GM12878 (cell line): Measurements from ENCODE around the gene ANK3. TPM values are rescaled to one million over a fixed set of nuclear protein-coding genes. Genes with fewer than 3 reads are reported as not detected.

Experiments
- ATAC-seq: fragments of 200-7000 bp; cut with Tn5 transposase; 3 replicates; pipeline ENCODE4 v1.9.1; 2020; ENCODE audit warnings: mild to moderate bottlenecking, moderate library complexity
- BruUV-seq: library from RNA; stranded (reverse); fragments of 400-500 nt; replicated peaks from 2 replicates; lab custom pipeline; 2021; lab: Mats Ljungman, UMichigan
- CTCF ChIA-PET: fragments of 300-600 bp; sonication (Branson Sonifier 250); formaldehyde crosslinking; extraction: SDS; loops from one replicate; lab custom pipeline; 2021; ENCODE audit warnings: inconsistent platforms; lab: Yijun Ruan, JAX
- POLR2A ChIA-PET: fragments of 350-600 bp; formaldehyde crosslinking; extraction: SDS; loops from one replicate; lab custom pipeline; 2021; ENCODE audit warnings: inconsistent platforms; lab: Charles Lee
- RAD21 ChIA-PET: fragments of 300-600 bp; sonication (Branson Sonifier 250); formaldehyde crosslinking; loops from one replicate; lab custom pipeline; 2023; ENCODE audit warnings: antibody characterized with exemption; ENCODE audit not compliant: unreplicated experiment; lab: Charles Lee
- SMC1A ChIA-PET: fragments of 300-600 bp; sonication (Branson Sonifier 250); formaldehyde crosslinking; loops from one replicate; lab custom pipeline; 2023; ENCODE audit not compliant: unreplicated experiment, uncharacterized antibody; lab: Charles Lee
- DNase-seq: peaks from one replicate; pipeline ENCODE4 v3.0.0-alpha.2; 2011; ENCODE audit warnings: low read depth, low spot score
- FAIRE-seq: peaks from 3 replicates; lab custom pipeline; 2011; peaks lifted over from hg19 to GRCh38; lab: Jason Lieb, UNC
- H2AFZ ChIP-seq: 2 replicates; pipeline ENCODE4 v1.6.0; 2011; ENCODE audit warnings: low read depth, low read length, control low read depth; ENCODE audit not compliant: control insufficient read depth
- H3K27ac ChIP-seq: 2 replicates; pipeline ENCODE4 v1.5.1; 2011; ENCODE audit warnings: control low read depth; ENCODE audit not compliant: control insufficient read depth, insufficient read depth
- H3K27me3 ChIP-seq, 2 experiments: replicated peaks in 1 of 2; 2 replicates each; pipeline versions ENCODE4 v1.6.0 to v1.6.1; 2011; ENCODE audit warnings: low read length in 1 of 2; ENCODE audit not compliant: control insufficient read depth in 2 of 2, insufficient read depth in 2 of 2
- H3K36me3 ChIP-seq, 2 experiments: 2 replicates each; pipeline ENCODE4 v1.5.1; 2011; ENCODE audit warnings: low read length in 1 of 2; ENCODE audit not compliant: control insufficient read depth in 2 of 2, insufficient read depth in 2 of 2
- H3K4me1 ChIP-seq: 2 replicates; pipeline ENCODE4 v1.6.1; 2011; ENCODE audit warnings: mild to moderate bottlenecking, low read length, moderate library complexity, mixed read lengths; ENCODE audit not compliant: control insufficient read depth, insufficient read depth
- H3K4me2 ChIP-seq: 2 replicates; pipeline ENCODE4 v1.6.0; 2011; ENCODE audit warnings: control low read depth; ENCODE audit not compliant: control insufficient read depth, insufficient read depth
- H3K4me3 ChIP-seq: fragments of 200-600 bp; sonication (generic); 2 replicates; pipeline ENCODE4 v1.5.1; 2016
- H3K79me2 ChIP-seq: 2 replicates; pipeline ENCODE4 v1.6.0; 2011; ENCODE audit warnings: low read length; ENCODE audit not compliant: control insufficient read depth, insufficient read depth
- H3K9ac ChIP-seq: 2 replicates; pipeline ENCODE4 v1.8.0; 2011; ENCODE audit warnings: low read length, control low read depth, mixed read lengths; ENCODE audit not compliant: control insufficient read depth, insufficient read depth
- H3K9me3 ChIP-seq: replicated peaks from 3 replicates; pipeline ENCODE4 v1.5.1; 2011; ENCODE audit warnings: mild to moderate bottlenecking, low read length; ENCODE audit not compliant: control insufficient read depth, insufficient read depth
- H4K20me1 ChIP-seq: 2 replicates; pipeline ENCODE4 v1.6.0; 2011; ENCODE audit not compliant: control insufficient read depth, insufficient read depth
- CREM ChIP-seq: IDR thresholded peaks from 2 replicates; pipeline ENCODE4 v1.6.1; 2014; ENCODE audit warnings: antibody characterized with exemption, low read depth
- ETV6 ChIP-seq, 2 experiments: fragments of 450-650 bp in 1 of 2; IDR thresholded peaks in 1 of 2; conservative IDR thresholded peaks in 1 of 2; 2 replicates each; pipeline ENCODE4 v1.6.1; 2014; ENCODE audit warnings: antibody characterized with exemption in 1 of 2, borderline replicate concordance in 1 of 2, low read depth in 1 of 2, mild to moderate bottlenecking in 1 of 2, moderate library complexity in 1 of 2
- MYC ChIP-seq: IDR thresholded peaks from 2 replicates; pipeline ENCODE4 v1.6.1; 2011; ENCODE audit warnings: mild to moderate bottlenecking, low read length, moderate library complexity, inconsistent platforms; ENCODE audit not compliant: insufficient read depth, insufficient replicate concordance, insufficient read length, severe bottlenecking
- RAD51 ChIP-seq: fragments of 450-650 bp; IDR thresholded peaks from 2 replicates; pipeline ENCODE4 v1.6.1; 2016; ENCODE audit warnings: moderate library complexity, mild to moderate bottlenecking, inconsistent platforms
- TCF7 ChIP-seq: IDR thresholded peaks from 2 replicates; pipeline ENCODE4 v1.6.1; 2014; ENCODE audit warnings: antibody characterized with exemption, borderline replicate concordance
- YY1 ChIP-seq: IDR thresholded peaks from 2 replicates; pipeline ENCODE4 v1.6.1; 2011; ENCODE audit warnings: low read depth, mild to moderate bottlenecking, low read length
- ZSCAN29 ChIP-seq: fragments of 450-650 bp; IDR thresholded peaks from 2 replicates; pipeline ENCODE4 v1.6.1; 2017; ENCODE audit warnings: mild to moderate bottlenecking, moderate library complexity
- WGBS: methylation state at CpG from one replicate; pipeline ENCODE4 v1.1.6; 2016; ENCODE audit warnings: low lambda C conversion rate; ENCODE audit not compliant: insufficient replicate concordance, insufficient coverage; ENCODE audit errors: missing lambda C conversion rate; 5-methylcytosine and 5-hydroxymethylcytosine counted together
- in situ Hi-C: fragments of 300-500 bp; cut with MboI; formaldehyde crosslinking; loops from 9 replicates; pipeline ENCODE4 v1.14.3; 2018; ENCODE audit warnings: mixed read lengths
- intact Hi-C: fragments of 100-400 bp; cut with micrococcal nuclease; formaldehyde crosslinking; loops from one replicate; pipeline ENCODE4 v1.14.2; 2022; ENCODE audit not compliant: unreplicated experiment
- polyA plus RNA-seq, 11 experiments: library from polyadenylated mRNA; depleted of rRNA in 4 of 11; unstranded in 6 of 11; stranded (reverse) in 5 of 11; fragments of >200 nt; fragmentation: Nextera tagmentation in 4 of 11; fragmentation: Illumina TruSeq in 1 of 11; extraction: Ambion mirVana in 4 of 11; extraction: Trizol in 1 of 11; gene quantifications; 1 replicate in 1 of 11; 2 replicates in 10 of 11; pipeline versions ENCODE4 v1.2.1 to v1.2.3, GENCODE V29; 2011 to 2016; ENCODE audit warnings: inconsistent platforms in 2 of 11, missing spikeins in 2 of 11, low read depth in 1 of 11
- total RNA-seq, 4 experiments: library from RNA; depleted of rRNA in 3 of 4; stranded (reverse); fragments of >200 nt in 3 of 4; fragmentation: Illumina TruSeq in 1 of 4; extraction: Trizol in 1 of 4; gene quantifications; 2 replicates each; pipeline versions ENCODE4 v1.2.1 to v1.2.3, GENCODE V29; 2013 to 2021
- TF ChIP-seq, protein P1 (sequence below): IDR thresholded peaks from 2 replicates; pipeline ENCODE4 v1.6.1; 2012; ENCODE audit warnings: improper control_type of control experiment, low read depth, low read length; ENCODE audit not compliant: insufficient replicate concordance
- TF ChIP-seq, protein P2 (sequence below): IDR thresholded peaks from 2 replicates; pipeline ENCODE4 v1.6.1; 2012; ENCODE audit warnings: mild to moderate bottlenecking, low read depth, low read length

The ANK3 gene
- total and polyA plus RNA-seq, 10 of the 15 experiments (the other 5 are each of a cell fraction or from before 2014, with no cell fraction given), result 0.06 to 0.82 (median 0.20) TPM; not detected in 2

DNA sequence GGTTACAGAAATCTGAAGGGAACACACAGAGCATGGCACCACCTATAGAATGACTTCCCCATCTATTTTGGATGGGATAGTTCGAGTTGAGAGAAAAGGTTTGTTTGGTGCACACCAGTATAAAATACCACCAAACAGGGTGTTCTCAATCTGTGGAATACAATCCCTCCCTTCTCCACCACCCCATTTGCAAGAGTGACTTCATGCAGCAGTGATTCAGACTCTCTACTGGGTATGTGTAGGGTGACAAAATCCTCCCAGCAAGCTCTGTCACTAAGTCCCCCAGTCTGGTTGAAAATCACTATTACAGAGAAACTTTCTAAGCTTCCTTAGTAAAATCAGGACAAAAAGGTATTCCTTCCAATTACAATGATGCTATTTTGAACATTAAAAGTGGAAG is 69.0 kb downstream of the ANK3 start:
- Histone ChIP-seq H3K4me3 (no peak overlapping the region), H3K9me3 (no peaks in the 10 kb centered on the region), H3K27me3 (no peaks in the 10 kb centered on the region), H3K36me3 (no peaks in the 10 kb centered on the region), H2AFZ (no peak overlapping the region), H3K27ac (no peak overlapping the region), H3K4me2 (no peak overlapping the region), H3K4me1 (no peaks in the 10 kb centered on the region), H3K79me2 (no peaks in the 10 kb centered on the region), H4K20me1 (no peaks in the 10 kb centered on the region), H3K9ac (no peak overlapping the region)
- TF ChIP-seq TCF7, result no peak
- TF ChIP-seq YY1, result no peak
- TF ChIP-seq, protein P1, sequence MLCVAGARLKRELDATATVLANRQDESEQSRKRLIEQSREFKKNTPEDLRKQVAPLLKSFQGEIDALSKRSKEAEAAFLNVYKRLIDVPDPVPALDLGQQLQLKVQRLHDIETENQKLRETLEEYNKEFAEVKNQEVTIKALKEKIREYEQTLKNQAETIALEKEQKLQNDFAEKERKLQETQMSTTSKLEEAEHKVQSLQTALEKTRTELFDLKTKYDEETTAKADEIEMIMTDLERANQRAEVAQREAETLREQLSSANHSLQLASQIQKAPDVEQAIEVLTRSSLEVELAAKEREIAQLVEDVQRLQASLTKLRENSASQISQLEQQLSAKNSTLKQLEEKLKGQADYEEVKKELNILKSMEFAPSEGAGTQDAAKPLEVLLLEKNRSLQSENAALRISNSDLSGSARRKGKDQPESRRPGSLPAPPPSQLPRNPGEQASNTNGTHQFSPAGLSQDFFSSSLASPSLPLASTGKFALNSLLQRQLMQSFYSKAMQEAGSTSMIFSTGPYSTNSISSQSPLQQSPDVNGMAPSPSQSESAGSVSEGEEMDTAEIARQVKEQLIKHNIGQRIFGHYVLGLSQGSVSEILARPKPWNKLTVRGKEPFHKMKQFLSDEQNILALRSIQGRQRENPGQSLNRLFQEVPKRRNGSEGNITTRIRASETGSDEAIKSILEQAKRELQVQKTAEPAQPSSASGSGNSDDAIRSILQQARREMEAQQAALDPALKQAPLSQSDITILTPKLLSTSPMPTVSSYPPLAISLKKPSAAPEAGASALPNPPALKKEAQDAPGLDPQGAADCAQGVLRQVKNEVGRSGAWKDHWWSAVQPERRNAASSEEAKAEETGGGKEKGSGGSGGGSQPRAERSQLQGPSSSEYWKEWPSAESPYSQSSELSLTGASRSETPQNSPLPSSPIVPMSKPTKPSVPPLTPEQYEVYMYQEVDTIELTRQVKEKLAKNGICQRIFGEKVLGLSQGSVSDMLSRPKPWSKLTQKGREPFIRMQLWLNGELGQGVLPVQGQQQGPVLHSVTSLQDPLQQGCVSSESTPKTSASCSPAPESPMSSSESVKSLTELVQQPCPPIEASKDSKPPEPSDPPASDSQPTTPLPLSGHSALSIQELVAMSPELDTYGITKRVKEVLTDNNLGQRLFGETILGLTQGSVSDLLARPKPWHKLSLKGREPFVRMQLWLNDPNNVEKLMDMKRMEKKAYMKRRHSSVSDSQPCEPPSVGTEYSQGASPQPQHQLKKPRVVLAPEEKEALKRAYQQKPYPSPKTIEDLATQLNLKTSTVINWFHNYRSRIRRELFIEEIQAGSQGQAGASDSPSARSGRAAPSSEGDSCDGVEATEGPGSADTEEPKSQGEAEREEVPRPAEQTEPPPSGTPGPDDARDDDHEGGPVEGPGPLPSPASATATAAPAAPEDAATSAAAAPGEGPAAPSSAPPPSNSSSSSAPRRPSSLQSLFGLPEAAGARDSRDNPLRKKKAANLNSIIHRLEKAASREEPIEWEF, result no peak
- no peak for TF ChIP-seq MYC
- TF ChIP-seq RAD51, result no peak
- no peak for TF ChIP-seq CREM
- TF ChIP-seq, protein P2, sequence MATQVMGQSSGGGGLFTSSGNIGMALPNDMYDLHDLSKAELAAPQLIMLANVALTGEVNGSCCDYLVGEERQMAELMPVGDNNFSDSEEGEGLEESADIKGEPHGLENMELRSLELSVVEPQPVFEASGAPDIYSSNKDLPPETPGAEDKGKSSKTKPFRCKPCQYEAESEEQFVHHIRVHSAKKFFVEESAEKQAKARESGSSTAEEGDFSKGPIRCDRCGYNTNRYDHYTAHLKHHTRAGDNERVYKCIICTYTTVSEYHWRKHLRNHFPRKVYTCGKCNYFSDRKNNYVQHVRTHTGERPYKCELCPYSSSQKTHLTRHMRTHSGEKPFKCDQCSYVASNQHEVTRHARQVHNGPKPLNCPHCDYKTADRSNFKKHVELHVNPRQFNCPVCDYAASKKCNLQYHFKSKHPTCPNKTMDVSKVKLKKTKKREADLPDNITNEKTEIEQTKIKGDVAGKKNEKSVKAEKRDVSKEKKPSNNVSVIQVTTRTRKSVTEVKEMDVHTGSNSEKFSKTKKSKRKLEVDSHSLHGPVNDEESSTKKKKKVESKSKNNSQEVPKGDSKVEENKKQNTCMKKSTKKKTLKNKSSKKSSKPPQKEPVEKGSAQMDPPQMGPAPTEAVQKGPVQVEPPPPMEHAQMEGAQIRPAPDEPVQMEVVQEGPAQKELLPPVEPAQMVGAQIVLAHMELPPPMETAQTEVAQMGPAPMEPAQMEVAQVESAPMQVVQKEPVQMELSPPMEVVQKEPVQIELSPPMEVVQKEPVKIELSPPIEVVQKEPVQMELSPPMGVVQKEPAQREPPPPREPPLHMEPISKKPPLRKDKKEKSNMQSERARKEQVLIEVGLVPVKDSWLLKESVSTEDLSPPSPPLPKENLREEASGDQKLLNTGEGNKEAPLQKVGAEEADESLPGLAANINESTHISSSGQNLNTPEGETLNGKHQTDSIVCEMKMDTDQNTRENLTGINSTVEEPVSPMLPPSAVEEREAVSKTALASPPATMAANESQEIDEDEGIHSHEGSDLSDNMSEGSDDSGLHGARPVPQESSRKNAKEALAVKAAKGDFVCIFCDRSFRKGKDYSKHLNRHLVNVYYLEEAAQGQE, result no peak
- no peak for TF ChIP-seq ETV6 (conservative IDR thresholded peaks at IDR 0.05 in 1 of 2, IDR thresholded peaks at IDR 0.05 in 1 of 2; ENCODE audit: borderline replicate concordance in 1 of 2, low read depth in 1 of 2)
- no peak for TF ChIP-seq ZSCAN29
- BruUV-seq, result no TSS peak
- 0% methylated on average over 1 of the region's 1 CpG for WGBS
- RAD21 ChIA-PET, result interaction anchor here (0.9 kb wide), 1 partner anchor 113 kb away, joined by 3 read pairs; no protein-coding TSS in a partner anchor
- POLR2A ChIA-PET, result no interaction called here
- SMC1A ChIA-PET, result interaction anchor here (0.9 to 1.3 kb wide), 3 partner anchors 15 to 79 kb away, joined by 3 to 4 read pairs (median 3); no protein-coding TSS in a partner anchor
- in situ Hi-C loops (no loop called here), intact Hi-C loops (no loop called here)
- ATAC-seq, result no peak
- CTCF ChIA-PET, result interaction anchor here (1.5 to 2.0 kb wide), 2 partner anchors 15 to 117 kb away, joined by 3 to 6 read pairs; no protein-coding TSS in a partner anchor
- no peak for DNase-seq
- no peak for FAIRE-seq
